ENCODE measurements around the gene MTUS2. TPM values are rescaled to one million over a fixed set of nuclear protein-coding genes. Genes with fewer than 3 reads are reported as not detected.

The MTUS2 gene
- total RNA-seq, 6 donors from 2014 or later = 0.11 to 1.6 (median 0.20) TPM; not detected in 1

- DNase-seq (no peak), ATAC-seq (ENCODE audit: low FRiP score in 2 of 2) (no peak)
- 93 to 95% methylated on average over 1 of the region's 1 CpG for WGBS, 2 donors
- Histone ChIP-seq H3K27me3 (peaks cover 0 to 3% (median 0%) of the 10 kb centered on the region in 4 donors), H3K9me3 (no peaks in the 10 kb centered on the region), H3K36me3 (no peaks in the 10 kb centered on the region), H3K4me3 (no peak overlapping the region), H3K4me1 (peaks cover 0 to 2% (median 2%) of the 10 kb centered on the region in 4 donors), H3K27ac (no peak overlapping the region)
- TF ChIP-seq CTCF (IDR thresholded peaks at IDR 0.05) (no peak), POLR2A (IDR thresholded peaks at IDR 0.05) (no peak), EP300 (IDR thresholded peaks at IDR 0.05) (no peak), POLR2AphosphoS5 (IDR thresholded peaks at IDR 0.05) (no peak)
These were observed 602.9 kb downstream of the MTUS2 start for GRCh38 chr13:29423050-29423449.

- Histone ChIP-seq H3K27ac (no peak overlapping the region), H3K36me3 (no peaks in the 10 kb centered on the region), H3K27me3 (peaks cover 0 to 10% (median 0%) of the 10 kb centered on the region in 4 donors), H3K4me3 (peak overlapping the region in 2 of 4 donors; percentile 19 to 34), H3K9me3 (no peaks in the 10 kb centered on the region), H3K4me1 (peaks cover 0 to 11% (median 9%) of the 10 kb centered on the region in 4 donors)
- no peak for TF ChIP-seq CTCF (IDR thresholded peaks at IDR 0.05)
- TF ChIP-seq POLR2AphosphoS5 (IDR thresholded peaks at IDR 0.05) = no peak
- no peak for TF ChIP-seq EP300 (IDR thresholded peaks at IDR 0.05)
- TF ChIP-seq POLR2A (IDR thresholded peaks at IDR 0.05) = no peak
- DNase-seq (no peak), ATAC-seq (ENCODE audit: low FRiP score in 2 of 2) (no peak)
- WGBS, 2 donors = 15 to 16% methylated on average over 3 of the region's 3 CpGs
These were observed 607.8 kb downstream of the MTUS2 start for GRCh38 chr13:29427937-29428309.

- Histone ChIP-seq H3K27me3 (peaks cover 0 to 10% (median 0%) of the 10 kb centered on the region in 4 donors), H3K9me3 (no peaks in the 10 kb centered on the region), H3K4me1 (peaks cover 0 to 11% (median 9%) of the 10 kb centered on the region in 4 donors), H3K27ac (no peak overlapping the region), H3K36me3 (no peaks in the 10 kb centered on the region), H3K4me3 (peak overlapping the region in 2 of 4 donors; percentile 19 to 34)
- TF ChIP-seq POLR2A (IDR thresholded peaks at IDR 0.05) (no peak), POLR2AphosphoS5 (IDR thresholded peaks at IDR 0.05) (no peak), EP300 (IDR thresholded peaks at IDR 0.05) (no peak), CTCF (IDR thresholded peaks at IDR 0.05) (no peak)
- 2 to 5% methylated on average over 16 to 32 of the region's 34 CpGs for WGBS, 2 donors
- ATAC-seq (ENCODE audit: low FRiP score in 2 of 2) (peak in 1 of 2 donors; percentile 80), DNase-seq (peak in 1 of 2 donors; percentile 65)
These were observed 608.4 kb downstream of the MTUS2 start for GRCh38 chr13:29428310-29429181.

- no peaks in the 10 kb centered on the region for H3K36me3 ChIP-seq
- H3K27me3 ChIP-seq = peaks cover 0 to 10% (median 0%) of the 10 kb centered on the region in 4 donors
- TF ChIP-seq POLR2AphosphoS5 (IDR thresholded peaks at IDR 0.05) (no peak), CTCF (IDR thresholded peaks at IDR 0.05) (no peak), POLR2A (IDR thresholded peaks at IDR 0.05) (no peak), EP300 (IDR thresholded peaks at IDR 0.05) (no peak)
- ATAC-seq (ENCODE audit: low FRiP score in 2 of 2) = no peak
- 74 to 88% methylated on average over 2 of the region's 2 CpGs for WGBS, 2 donors
- no peak overlapping the region for H3K4me3 ChIP-seq
- DNase-seq = no peak
- H3K4me1 ChIP-seq = peaks cover 0 to 11% (median 9%) of the 10 kb centered on the region in 4 donors
- H3K9me3 ChIP-seq = no peaks in the 10 kb centered on the region
- no peak overlapping the region for H3K27ac ChIP-seq
These were observed 609.3 kb downstream of the MTUS2 start for GRCh38 chr13:29429286-29429900.
